ENCODE results near the gene EHD1.

GRCh38 chr11:64839335-64839734 lies 39.1 kb downstream of the EHD1 start:
- TF ChIP-seq CTCF (IDR thresholded peaks at IDR 0.05; ENCODE audit: low read length) (no peak), EZH2phosphoT487 (IDR thresholded peaks at IDR 0.05; ENCODE audit: low read length) (no peak), EZH2 (optimal IDR thresholded peaks at IDR 0.05; ENCODE audit: low read depth, low read length) (no peak)

Data from MM.1S (cell line).